ENCODE data around the gene HEATR1.

DNA sequence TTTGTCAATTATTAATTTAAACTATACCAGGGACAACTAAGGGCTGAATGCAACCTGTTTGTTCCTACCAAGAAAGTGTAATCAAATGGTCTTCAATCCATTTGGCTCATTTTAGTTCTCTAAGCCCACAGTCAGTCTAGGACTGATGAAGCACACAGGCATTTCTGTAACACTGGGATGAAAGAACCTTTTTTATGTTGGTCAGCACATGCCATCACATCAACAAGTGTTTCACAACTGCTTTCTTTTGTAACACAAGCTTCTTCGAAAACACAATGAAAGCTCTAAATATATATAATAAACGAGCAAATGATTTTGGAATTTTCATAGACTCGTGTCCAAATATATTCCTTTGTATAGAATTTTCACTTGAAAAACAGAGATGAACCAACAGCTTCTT lies 28.8 kb downstream of the HEATR1 start:
- TF ChIP-seq CEBPB (IDR thresholded peaks at IDR 0.05; ENCODE audit: low read depth) (no peak), ZNF274 (IDR thresholded peaks at IDR 0.05; ENCODE audit: low read depth, low read length) (no peak), EZH2phosphoT487 (IDR thresholded peaks at IDR 0.05; ENCODE audit: borderline replicate concordance) (no peak), POLR2AphosphoS5 (IDR thresholded peaks at IDR 0.05; ENCODE audit: low read depth, low read length) (no peak), POLR2A (IDR thresholded peaks at IDR 0.05; ENCODE audit: borderline replicate concordance, extremely low read depth, insufficient read depth, insufficient read length) (no peak), REST (IDR thresholded peaks at IDR 0.05; ENCODE audit: low read depth) (no peak), EZH2 (IDR thresholded peaks at IDR 0.05) (no peak), JUND (IDR thresholded peaks at IDR 0.05) (no peak)
- TF ChIP-seq, protein P1, sequence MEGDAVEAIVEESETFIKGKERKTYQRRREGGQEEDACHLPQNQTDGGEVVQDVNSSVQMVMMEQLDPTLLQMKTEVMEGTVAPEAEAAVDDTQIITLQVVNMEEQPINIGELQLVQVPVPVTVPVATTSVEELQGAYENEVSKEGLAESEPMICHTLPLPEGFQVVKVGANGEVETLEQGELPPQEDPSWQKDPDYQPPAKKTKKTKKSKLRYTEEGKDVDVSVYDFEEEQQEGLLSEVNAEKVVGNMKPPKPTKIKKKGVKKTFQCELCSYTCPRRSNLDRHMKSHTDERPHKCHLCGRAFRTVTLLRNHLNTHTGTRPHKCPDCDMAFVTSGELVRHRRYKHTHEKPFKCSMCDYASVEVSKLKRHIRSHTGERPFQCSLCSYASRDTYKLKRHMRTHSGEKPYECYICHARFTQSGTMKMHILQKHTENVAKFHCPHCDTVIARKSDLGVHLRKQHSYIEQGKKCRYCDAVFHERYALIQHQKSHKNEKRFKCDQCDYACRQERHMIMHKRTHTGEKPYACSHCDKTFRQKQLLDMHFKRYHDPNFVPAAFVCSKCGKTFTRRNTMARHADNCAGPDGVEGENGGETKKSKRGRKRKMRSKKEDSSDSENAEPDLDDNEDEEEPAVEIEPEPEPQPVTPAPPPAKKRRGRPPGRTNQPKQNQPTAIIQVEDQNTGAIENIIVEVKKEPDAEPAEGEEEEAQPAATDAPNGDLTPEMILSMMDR (IDR thresholded peaks at IDR 0.05 in 2 of 3, conservative IDR thresholded peaks at IDR 0.05 in 1 of 3; ENCODE audit: borderline replicate concordance in 1 of 3, insufficient read depth in 1 of 3, low read depth in 2 of 3, low read length in 2 of 3), result no peak

Data from HCT116 (cell line).